ENCODE results near the gene ARHGAP26. TPM values are rescaled to one million over a fixed set of nuclear protein-coding genes. Genes with fewer than 3 reads are reported as not detected.

Gene ARHGAP26
- polyA plus RNA-seq, 1 donor (not counting 4 experiments of a cell fraction or from before 2014, with no cell fraction given), result 3.9 TPM

GRCh38 chr5:142794537-142794936 is 24.4 kb downstream of the ARHGAP26 start:
- dilution Hi-C loops (cut with MboI; ENCODE audit: extremely low pct_ligation_motif_present, low sequenced_read_pairs), result no loop called here
- Histone ChIP-seq H3K9me3 (ENCODE audit: control insufficient read depth, low read depth, low read length) (no peaks in the 10 kb centered on the region), H3K4me3 (ENCODE audit: control insufficient read depth in 2 of 3, extremely low read depth in 1 of 3, insufficient read depth in 2 of 3, low read depth in 1 of 3, low read length in 3 of 3) (no peak overlapping the region), H3K27me3 (ENCODE audit: control insufficient read depth, extremely low read depth, insufficient read depth, low read length) (no peaks in the 10 kb centered on the region), H2AFZ (ENCODE audit: control insufficient read depth, low read length) (no peak overlapping the region), H3K4me1 (ENCODE audit: control insufficient read depth, extremely low read depth, insufficient read depth, low read length) (no peaks in the 10 kb centered on the region), H4K20me1 (ENCODE audit: control insufficient read depth, extremely low read depth, insufficient read depth, low read length) (no peaks in the 10 kb centered on the region), H3K9ac (ENCODE audit: control insufficient read depth, extremely low read depth, insufficient read depth, low read length) (no peak overlapping the region), H3K79me2 (ENCODE audit: control insufficient read depth, insufficient read depth, low read length) (no peaks in the 10 kb centered on the region), H3K4me2 (ENCODE audit: control insufficient read depth, extremely low read depth, insufficient read depth, low read depth, low read length) (no peak overlapping the region), H3K27ac (ENCODE audit: control insufficient read depth, insufficient read depth, low read length) (no peak overlapping the region), H3K9me1 (ENCODE audit: control insufficient read depth, extremely low read depth, insufficient read depth, low read length) (no peaks in the 10 kb centered on the region), H3K36me3 (ENCODE audit: control insufficient read depth in 2 of 2, extremely low read depth in 1 of 2, insufficient read depth in 2 of 2, low read length in 2 of 2) (no peaks in the 10 kb centered on the region)
- DNase-seq (ENCODE audit: low read depth, low spot score) (no peak), FAIRE-seq (no peak)
- TF ChIP-seq EZH2 (IDR thresholded peaks at IDR 0.05; ENCODE audit: low read length), result no peak
- TF ChIP-seq CTCF (optimal IDR thresholded peaks at IDR 0.05 in 1 of 3, IDR thresholded peaks at IDR 0.05 in 1 of 3, conservative IDR thresholded peaks at IDR 0.05 in 1 of 3; ENCODE audit: extremely low read depth in 1 of 3, insufficient read depth in 2 of 3, low read length in 3 of 3), result no peak

GRCh38 chr5:142795251-142795650 is 25.1 kb downstream of the ARHGAP26 start:
- no peaks in the 10 kb centered on the region for H4K20me1 ChIP-seq (ENCODE audit: control insufficient read depth, extremely low read depth, insufficient read depth, low read length)
- no peak overlapping the region for H2AFZ ChIP-seq (ENCODE audit: control insufficient read depth, low read length)
- H3K9me3 ChIP-seq (ENCODE audit: control insufficient read depth, low read depth, low read length), result no peaks in the 10 kb centered on the region
- no peaks in the 10 kb centered on the region for H3K4me1 ChIP-seq (ENCODE audit: control insufficient read depth, extremely low read depth, insufficient read depth, low read length)
- H3K9me1 ChIP-seq (ENCODE audit: control insufficient read depth, extremely low read depth, insufficient read depth, low read length), result no peaks in the 10 kb centered on the region
- no peak overlapping the region for H3K4me2 ChIP-seq (ENCODE audit: control insufficient read depth, extremely low read depth, insufficient read depth, low read depth, low read length)
- no peak for FAIRE-seq
- H3K79me2 ChIP-seq (ENCODE audit: control insufficient read depth, insufficient read depth, low read length), result no peaks in the 10 kb centered on the region
- TF ChIP-seq CTCF (optimal IDR thresholded peaks at IDR 0.05 in 1 of 3, IDR thresholded peaks at IDR 0.05 in 1 of 3, conservative IDR thresholded peaks at IDR 0.05 in 1 of 3; ENCODE audit: extremely low read depth in 1 of 3, insufficient read depth in 2 of 3, low read length in 3 of 3), result no peak
- no peak for TF ChIP-seq EZH2 (IDR thresholded peaks at IDR 0.05; ENCODE audit: low read length)
- no peak overlapping the region for H3K27ac ChIP-seq (ENCODE audit: control insufficient read depth, insufficient read depth, low read length)
- H3K27me3 ChIP-seq (ENCODE audit: control insufficient read depth, extremely low read depth, insufficient read depth, low read length), result no peaks in the 10 kb centered on the region
- DNase-seq (ENCODE audit: low read depth, low spot score), result no peak
- H3K4me3 ChIP-seq (ENCODE audit: control insufficient read depth in 2 of 3, extremely low read depth in 1 of 3, insufficient read depth in 2 of 3, low read depth in 1 of 3, low read length in 3 of 3), result no peak overlapping the region
- no peaks in the 10 kb centered on the region for H3K36me3 ChIP-seq (ENCODE audit: control insufficient read depth in 2 of 2, extremely low read depth in 1 of 2, insufficient read depth in 2 of 2, low read length in 2 of 2)
- H3K9ac ChIP-seq (ENCODE audit: control insufficient read depth, extremely low read depth, insufficient read depth, low read length), result no peak overlapping the region
- dilution Hi-C loops (cut with MboI; ENCODE audit: extremely low pct_ligation_motif_present, low sequenced_read_pairs), result no loop called here

Measured in keratinocyte (primary cell).